SK-N-MC (cell line): Measurements from ENCODE around the gene ARHGAP18.

Experiments used
- EZH2 ChIP-seq: fragments of 200-600 bp; sonication (generic); IDR thresholded peaks from one replicate; pipeline ENCODE4 v1.6.1; 2017; ENCODE audit warnings: antibody characterized with exemption
- FOXP2 ChIP-seq: optimal IDR thresholded peaks from 2 replicates; pipeline ENCODE3; 2011; ENCODE audit warnings: mild to moderate bottlenecking, moderate library complexity; ENCODE audit not compliant: insufficient read depth; ENCODE audit errors: extremely low read length, control extremely low read depth
- POLR2AphosphoS5 ChIP-seq: IDR thresholded peaks from 2 replicates; pipeline ENCODE4 v1.6.1; 2012; ENCODE audit warnings: mild to moderate bottlenecking, low read depth, low read length, borderline replicate concordance

- TF ChIP-seq POLR2AphosphoS5 (no peak), EZH2 (no peak), FOXP2 (no peak)
Measured at GRCh38 chr6:129710450-129711270, 683 bp upstream of the ARHGAP18 start.
